Fibroblast of the conjunctiva (primary cell): ENCODE data around the gene SLC47A1.
A peak's percentile ranks its signal among the peaks of the same experiment; 100 is the strongest.
"Not testable (repeated sequence)": the region's sequence is repeated elsewhere in the genome, so short reads cannot be mapped to it uniquely, and the experiment has no call there.

Experiments
- DNase-seq: peaks from one replicate; pipeline ENCODE4 v3.0.0-alpha.2; 2010; ENCODE audit warnings: low read depth

The SLC47A1 gene

DNA sequence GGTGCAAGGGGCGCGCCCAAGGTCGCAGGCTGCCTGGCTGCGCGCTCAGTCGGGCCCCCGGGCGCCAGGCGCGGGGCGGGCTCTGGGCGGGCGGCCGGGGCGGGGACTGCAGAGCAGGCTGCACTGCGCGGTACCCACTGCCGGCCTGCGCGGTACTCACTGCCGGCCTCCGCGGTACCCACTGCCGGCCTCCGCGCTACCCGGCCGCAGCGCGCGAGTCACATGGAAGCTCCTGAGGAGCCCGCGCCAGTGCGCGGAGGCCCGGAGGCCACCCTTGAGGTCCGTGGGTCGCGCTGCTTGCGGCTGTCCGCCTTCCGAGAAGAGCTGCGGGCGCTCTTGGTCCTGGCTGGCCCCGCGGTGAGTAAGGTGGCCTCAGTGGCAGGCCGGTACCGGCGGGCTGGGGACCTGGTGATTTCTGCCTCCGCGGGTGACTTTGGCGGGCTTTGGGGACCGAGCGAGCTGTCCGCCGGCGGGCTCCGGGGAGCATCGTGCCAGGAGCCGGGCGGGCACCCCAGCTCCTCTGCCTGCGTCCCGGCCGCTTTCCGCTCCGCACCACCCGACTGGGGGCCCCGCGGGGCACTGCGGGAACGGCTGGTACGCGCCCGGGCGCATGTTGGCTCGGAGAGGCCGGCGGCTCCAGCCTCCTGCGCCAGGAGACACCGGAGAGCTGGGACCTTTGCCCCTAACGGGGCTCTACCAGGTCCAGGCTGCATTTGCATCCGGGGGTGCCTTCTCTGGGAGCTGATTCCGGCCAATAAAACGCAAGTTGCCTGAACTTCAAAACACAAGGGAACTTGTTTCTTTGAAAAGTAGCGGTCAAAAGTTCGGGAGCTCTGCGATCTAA is at the start of gene SLC47A1:
SLC47A1 (plus strand) TSS at position 137 of the 844 bp plus-strand sequence; CDS start at position 223, 86 bp downstream.
- no peak for DNase-seq

GRCh38 chr17:19485800-19486340 is 47.8 kb upstream of the SLC47A1 start:
- no peak for DNase-seq

- DNase-seq: no peak
These were observed 47.2 kb upstream of the SLC47A1 start for GRCh38 chr17:19486351-19487023.

GRCh38 chr17:19487024-19487600 is 46.5 kb upstream of the SLC47A1 start:
- no peak for DNase-seq

DNA sequence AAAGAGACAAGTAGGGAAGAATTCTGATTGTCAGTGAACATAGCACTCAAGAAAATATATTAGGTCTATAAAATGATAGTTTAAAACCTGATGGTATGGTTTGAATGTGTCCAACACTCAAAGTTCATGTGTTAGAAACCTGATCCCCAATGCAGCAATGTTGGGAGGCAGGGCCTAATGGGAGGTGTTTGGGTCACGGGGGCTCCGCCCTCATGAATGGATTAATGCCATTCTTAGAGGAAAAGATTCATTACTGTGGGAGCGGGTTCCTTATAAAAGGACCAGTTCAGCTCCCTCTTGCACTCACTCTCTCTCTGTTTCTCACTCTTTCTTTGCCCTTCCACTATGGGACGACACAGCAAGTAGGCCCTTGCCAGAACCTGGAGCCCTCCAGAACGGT is 41.5 kb upstream of the SLC47A1 start:
- no peak for DNase-seq

DNA sequence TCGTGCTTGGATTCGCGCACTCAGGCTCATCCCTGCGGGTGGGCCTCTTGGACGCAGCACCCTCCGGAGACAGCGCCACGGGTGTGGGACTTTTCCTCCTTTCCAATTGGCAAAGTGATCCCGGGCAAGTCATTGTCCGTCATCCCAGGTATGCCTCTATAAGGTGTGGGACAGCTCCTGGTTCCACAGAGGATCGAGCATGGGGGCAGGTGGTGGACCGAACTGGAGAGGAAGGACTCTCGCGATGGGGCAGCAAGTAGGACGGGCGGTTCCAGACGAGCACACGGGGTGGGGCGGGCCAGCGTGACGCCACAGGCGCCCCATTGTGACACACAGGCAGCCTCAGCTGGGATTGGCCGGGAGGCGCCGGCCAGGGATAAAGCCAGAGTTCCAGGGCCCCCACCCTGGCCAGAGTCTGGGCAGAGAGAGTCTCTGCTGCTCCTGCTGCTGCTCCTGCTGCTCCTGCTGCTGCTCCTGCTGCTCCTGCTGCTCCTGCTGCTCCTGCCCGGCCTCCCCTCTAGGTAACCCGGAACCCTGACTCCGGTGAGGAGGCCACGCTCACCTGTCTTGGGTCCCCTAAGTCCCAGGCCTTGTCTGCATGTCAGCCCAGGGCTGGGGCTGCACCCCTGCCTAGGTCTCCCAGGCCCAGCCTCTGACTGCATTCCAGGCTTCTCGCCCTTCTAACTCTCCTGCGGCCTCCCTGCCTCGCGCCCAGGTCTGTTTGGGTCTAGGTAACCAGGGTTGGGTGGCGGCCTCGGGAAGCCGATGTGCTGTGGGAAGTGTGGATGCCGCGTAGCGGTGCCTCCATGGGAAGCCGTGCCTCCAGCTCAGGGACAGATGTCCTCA is 38.5 kb upstream of the SLC47A1 start:
- no peak for DNase-seq

DNA sequence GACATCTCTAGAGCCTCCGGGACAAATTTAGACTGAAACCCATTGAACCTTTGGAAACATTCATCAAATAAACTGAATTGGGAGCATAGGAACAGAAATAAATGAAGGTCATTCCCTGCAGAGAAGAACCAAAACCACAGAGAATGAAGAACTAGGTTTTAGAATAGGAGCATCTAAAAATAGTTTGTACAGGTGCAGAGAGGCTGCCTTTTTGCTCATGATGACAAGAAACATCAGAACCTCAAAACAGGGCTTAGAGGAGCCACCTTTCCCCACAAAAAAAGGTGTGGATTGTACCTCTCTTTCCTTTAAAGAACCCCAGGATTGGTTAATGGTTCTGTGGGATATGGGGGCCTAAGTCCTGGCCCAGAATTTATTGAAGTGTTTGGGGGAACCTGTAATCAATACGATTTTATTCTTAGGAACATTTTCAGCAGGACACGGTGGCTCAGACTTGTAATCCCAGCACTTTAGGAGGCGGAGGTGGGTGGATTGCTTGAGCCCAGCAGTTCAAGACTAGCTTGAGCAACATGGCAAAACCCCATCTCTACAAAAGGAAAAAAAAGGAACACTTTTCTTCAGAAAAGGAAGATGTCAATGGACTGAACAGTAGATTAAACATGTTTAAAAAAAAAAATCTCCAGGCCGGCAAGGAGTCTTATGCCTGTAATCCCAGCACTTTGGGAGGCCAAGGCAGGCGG is 37.7 kb upstream of the SLC47A1 start:
- DNase-seq: no peak

DNA sequence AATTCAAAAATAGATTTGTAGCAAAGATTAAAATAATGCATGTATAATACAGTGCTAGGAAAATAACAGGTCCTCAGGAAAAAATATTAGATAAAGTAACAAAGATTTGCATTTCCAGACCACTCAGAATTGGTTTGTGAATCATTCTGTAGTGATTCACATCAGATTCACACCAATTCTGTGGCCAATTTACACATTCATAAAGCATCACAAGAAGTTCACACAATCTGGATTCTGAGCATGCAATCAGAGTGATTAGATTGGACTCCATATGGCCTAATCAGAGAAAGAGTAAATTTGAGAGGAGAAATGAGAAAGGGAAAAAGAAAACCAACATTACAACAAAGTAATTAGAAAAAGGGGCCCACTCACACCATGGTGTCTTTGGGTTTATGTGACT is 36.0 kb upstream of the SLC47A1 start:
- no peak for DNase-seq

- DNase-seq: no peak
These were observed 32.4 kb upstream of the SLC47A1 start for GRCh38 chr17:19501219-19501618.

- no peak for DNase-seq
These were observed 31.1 kb upstream of the SLC47A1 start for GRCh38 chr17:19502517-19502916.

DNA sequence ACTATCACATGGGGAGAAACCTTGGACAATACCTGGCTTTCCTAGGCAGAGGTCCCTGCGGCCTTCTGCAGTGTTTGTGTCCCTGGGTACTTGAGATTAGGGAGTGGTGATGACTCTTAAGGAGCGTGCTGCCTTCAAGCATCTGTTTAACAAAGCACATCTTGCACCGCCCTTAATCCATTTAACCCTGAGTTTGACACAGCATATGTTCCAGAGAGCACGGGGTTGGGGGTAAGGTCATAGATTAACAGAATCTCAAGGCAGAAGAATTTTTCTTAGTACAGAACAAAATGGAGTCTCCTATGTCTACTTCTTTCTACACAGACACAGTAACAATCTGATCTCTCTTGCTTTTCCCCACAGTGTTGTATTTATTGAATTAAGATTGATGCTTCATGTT is 28.1 kb upstream of the SLC47A1 start:
- DNase-seq: not testable (repeated sequence)

GRCh38 chr17:19507775-19508576 is 25.7 kb upstream of the SLC47A1 start:
- DNase-seq: peak; percentile 90

DNA sequence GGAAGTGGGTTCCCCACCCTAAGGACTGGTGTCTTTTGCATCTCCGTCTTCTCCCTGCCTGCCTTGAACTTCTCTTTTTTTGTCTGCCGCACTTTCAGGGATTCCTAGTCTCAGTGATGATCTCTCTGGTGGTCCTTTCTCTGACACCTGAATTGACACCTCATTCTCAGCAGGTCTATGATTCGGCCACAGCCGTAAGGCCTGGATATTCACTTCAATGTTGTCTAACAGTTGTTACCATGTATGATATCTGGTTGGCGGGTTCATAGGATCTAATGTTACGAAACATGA is 25.1 kb upstream of the SLC47A1 start:
- no peak for DNase-seq

DNA sequence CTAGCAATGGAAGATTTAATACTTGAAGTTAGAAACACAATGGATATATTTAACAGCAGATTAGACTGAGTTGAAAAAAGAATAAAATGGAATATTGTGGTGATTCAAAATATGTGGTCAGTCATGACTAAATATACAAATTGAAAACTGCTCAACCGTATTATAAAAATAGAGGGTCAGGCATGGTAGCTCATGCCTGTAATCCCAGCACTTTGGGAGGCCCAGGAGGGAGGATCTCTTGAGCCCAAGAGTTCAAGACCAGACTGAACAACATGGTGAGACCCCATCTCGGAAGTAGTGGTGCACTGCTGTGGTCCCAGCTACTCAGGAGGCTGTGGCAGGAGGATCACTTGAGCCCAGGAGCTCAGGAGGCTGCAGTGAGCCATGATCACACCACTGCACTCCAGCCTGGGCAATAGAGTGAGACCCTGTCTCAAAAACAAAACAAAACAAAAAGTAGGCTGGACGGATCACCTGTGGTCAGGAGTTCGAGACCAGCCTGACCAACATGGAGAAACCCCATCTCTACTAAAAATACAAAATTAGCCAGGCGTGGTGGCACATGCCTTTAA is 24.3 kb upstream of the SLC47A1 start:
- DNase-seq: not testable (repeated sequence)

DNA sequence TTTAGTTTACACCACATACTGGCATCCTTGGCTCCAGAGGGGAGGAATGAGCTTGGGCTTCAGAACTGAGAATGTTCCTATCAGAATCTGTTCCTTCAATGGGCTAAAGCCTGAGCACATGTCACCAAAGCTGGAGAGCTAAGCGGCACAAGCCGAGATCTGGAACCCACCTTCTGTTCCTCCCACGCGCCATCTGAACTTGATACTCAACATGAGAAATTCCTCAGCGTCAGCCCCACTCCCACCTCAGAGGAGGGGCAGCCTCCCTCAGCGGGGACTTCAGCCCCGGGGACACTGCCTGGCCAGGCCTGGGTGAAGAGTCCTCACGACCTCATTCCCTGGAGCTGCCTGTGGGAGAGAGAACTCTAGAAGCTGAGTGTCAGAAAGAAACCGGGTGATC is 22.8 kb upstream of the SLC47A1 start:
- no peak for DNase-seq

DNA sequence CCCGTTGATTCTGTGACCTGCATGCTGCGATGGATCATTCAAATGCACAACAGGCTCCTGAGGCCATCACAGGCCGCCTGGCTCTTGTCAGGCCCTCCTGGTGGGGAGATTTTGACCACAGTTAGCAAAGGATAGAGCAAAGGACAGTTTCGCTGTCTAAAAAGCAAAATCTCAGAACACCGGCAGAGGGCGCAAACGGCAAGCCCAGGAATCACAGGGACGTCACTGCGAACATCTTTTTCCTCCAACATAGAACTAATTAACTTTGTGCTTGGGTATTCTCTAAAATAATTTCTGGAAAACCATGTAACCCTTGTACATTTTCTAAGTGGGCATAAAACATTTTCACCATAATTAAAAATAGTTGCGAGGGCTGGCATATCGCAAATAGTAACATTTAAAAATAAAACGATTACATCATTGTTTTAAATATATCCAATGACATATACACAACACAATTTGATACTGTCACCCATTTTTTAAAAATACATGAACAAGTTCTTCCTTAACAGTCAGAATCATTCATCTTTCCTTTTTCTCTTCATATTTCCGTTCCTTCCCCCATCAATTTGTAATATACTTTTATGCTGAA is 19.7 kb upstream of the SLC47A1 start:
- peak; percentile 34 for DNase-seq

DNA sequence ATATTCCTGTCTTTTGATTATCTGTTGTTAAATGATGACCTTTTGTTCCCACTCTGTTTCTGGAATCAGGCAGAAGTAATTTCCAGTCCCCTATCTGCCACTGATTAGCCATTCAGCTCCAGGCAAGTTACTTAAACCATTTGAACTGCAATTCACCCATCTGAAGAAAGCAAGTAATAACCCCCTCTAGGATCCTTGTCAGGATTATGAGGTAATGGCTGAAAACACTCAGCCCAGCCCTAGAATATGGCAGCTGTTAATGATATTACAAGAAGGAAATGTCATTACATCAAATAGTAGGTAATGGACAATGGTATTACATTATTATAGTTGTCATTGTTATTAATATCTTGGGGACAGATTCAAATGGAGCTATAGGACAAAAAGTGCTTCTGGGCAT is 16.0 kb upstream of the SLC47A1 start:
- DNase-seq: no peak

DNA sequence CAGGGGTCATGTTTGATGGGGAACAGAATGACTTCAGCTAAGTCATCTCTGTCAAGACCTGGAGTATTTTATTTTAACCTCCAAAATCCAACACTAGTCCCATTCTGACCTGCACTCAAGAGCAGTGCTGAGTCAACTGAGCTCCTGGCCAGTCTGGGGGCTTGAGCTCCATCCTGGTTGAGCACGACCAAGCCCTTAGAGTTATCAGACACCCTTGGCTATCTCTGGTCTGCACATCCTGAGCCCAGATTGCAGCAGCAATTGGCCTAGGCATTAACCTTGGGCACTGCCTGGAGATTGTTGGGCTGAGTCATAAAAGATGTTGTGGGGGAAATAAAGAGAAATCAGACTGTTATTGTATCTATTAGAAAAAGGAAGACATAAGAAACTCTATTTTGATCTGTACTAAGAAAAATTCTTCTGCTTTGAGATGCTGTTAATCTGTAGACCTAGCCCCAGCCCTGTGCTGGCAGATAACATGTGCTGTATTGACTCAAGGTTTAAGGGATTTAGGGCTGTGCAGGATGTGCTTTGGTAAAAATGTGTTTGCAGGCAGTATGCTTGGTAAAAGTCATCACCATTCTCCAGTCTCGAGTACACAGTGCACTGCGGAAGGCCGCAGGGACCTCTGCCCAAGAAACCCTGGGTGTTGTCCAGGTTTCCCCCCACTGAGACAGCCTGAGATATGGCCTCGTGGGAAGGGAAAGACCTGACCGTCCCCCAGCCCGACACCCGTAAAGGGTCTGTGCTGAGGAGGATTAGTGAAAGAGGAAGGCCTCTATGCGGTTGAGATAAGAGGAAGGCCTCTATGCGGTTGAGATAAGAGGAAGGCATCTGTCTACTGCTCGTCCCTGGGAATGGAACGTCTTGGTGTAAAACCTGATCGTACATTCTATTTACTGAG is 14.0 kb upstream of the SLC47A1 start:
- DNase-seq: not testable (repeated sequence)

GRCh38 chr17:19520641-19521040 is 13.0 kb upstream of the SLC47A1 start:
- DNase-seq: no peak
